Raji (cell line): Measurements from ENCODE around the gene STARD9.

Experiments
- POLR2A ChIP-seq: IDR thresholded peaks from 2 replicates; pipeline ENCODE4 v1.6.1; 2011; ENCODE audit warnings: low read depth, low read length, control low read depth; ENCODE audit not compliant: insufficient read depth

The STARD9 gene

DNA sequence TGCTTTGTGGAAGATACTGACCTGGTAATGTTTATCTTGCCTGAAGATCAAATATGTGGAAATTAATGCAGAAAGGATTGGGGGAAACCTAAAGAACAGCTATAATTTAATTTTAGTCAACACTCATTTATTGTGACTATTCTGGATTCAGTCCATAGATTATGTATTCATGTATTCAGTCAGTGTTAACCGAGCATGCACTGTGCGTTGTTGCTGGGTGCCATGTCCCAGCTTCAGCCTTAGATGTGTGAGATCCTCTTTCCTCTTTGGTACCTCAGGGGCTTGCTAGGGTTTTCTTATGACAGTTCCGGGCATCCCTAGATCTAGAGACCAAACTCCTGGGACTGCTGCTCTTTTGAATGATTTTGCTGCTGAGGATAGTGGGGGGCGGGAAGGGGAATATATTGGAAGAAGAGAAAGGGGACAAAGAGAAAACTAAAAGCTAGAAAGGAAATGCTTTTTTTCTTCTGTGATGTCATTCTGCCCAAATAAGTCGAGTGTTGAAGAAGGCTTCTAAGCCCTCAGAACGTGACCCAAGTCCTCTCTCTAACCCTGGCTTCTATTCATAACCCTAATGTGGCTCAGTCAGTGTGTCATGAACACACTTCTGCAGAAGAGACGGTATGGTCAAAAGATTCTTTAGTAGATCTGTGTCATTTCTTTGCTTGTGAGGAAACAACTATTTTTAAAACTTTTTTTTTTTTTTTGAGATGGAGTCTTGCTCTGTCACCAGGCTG lies 33.5 kb downstream of the STARD9 start:
- TF ChIP-seq POLR2A = no peak

DNA sequence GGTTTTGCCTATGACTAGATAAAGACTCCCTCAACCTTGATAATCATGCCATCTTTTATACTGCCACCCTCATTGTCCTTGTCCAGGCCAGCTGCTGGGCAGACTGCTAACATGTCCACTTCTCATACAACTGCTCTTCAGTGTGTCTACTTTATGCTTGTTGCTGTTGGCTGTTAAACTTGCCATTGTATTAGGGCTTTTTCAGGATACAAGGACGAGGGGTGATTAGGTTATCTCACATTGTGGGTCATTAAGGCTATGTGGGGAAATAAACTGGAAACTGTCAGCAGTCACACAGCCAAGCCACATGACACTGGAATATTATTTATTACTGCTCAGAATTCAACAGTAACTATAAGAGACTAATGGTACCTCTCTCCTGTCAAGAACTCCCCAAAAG lies 36.1 kb downstream of the STARD9 start:
- TF ChIP-seq POLR2A = no peak

DNA sequence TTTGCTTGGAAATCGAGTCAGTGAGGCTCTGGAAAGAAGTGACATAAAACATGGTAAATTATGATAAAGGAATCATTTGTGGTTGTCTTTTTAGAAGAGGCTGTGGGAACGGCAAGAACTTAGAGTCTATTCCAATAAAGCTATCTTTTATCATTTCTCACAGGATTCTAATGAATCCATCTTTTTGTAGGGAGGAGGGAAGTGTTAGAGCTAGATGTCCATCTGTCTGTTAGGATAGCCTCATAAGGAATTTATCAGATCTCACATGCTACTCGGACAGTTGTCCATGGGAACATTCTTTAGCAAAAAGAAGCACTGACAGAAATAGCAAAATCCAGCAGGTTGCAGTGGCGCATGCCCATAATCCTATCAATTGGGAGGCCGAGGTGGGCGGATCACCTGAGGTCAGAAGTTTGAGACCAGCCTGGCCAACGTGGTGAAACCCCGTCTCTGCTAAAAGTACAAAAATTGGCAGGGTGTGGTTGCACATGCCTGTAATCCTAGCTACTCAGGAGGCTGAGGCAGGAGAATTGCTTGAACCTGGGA lies 37.0 kb downstream of the STARD9 start:
- no peak for TF ChIP-seq POLR2A

DNA sequence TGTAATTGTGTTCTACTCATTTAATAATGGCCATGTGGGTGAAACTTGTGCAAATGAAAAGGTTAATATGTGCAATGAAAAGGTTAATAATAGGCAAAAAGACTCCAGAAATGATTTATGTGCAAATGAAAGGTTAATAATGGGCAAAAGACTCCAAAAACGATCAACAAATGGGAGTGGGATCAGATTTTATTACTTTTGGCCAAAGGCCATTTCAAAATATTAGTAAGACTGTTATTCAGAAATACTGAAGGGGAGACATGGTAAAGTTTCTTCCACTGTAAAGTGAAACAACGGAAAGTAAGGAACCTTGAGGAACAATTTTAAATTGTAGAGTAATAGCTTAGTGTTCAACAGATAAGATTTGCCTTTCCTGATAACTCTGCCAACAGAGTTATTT lies 40.7 kb downstream of the STARD9 start:
- no peak for TF ChIP-seq POLR2A

DNA sequence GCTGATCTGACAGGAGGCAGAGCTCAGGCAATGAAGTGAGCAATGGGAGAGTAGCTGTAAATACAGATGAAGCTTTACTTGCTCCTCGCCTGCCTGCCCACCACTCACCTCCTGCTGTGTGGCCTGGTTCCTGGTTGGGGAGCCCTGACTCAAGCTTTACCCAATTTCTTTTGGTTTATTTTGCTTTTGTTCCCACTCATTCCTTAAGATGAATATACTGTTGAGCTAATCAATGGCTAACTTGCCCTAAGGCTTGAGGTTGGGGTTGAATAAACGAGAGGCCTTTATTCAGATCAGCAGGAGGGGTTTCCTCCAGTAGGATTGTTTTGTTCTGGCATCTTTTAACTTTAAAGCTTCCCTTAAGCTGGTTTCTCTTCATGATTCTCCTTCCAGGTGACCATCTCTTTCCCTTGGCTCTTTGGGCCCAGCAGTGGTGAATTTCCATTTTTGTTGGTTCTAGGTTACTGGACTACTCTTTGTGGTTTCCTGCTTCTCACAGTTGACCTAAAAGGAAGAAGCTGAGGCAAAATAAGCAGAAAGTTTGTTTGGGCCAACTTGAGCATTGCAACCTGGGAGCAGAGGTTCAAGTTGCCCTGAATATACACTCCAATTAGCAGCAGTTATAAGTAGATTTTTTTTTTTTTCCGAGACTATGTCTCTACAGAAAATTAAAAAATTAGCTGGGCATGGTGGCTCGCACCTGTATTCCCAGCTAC lies 44.4 kb downstream of the STARD9 start:
- TF ChIP-seq POLR2A = no peak

DNA sequence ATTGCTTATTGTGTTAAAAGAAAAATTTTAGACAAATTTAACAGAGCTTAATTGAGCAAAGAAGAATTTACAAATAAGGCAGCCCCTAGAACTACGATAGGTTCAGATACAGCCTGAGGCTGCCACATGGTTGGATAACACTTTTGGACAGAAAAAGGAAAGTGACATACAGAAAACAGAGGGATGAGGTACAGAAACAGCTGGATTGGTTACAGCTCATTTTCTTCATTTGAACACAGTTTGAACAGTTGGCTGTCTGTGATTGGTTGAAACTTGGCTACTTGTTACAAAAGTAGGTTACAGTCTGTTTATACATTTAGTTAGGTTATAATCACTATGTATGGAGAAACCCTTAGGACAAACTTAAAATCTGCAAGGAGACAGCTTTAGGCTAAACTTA lies 46.0 kb downstream of the STARD9 start:
- no peak for TF ChIP-seq POLR2A

DNA sequence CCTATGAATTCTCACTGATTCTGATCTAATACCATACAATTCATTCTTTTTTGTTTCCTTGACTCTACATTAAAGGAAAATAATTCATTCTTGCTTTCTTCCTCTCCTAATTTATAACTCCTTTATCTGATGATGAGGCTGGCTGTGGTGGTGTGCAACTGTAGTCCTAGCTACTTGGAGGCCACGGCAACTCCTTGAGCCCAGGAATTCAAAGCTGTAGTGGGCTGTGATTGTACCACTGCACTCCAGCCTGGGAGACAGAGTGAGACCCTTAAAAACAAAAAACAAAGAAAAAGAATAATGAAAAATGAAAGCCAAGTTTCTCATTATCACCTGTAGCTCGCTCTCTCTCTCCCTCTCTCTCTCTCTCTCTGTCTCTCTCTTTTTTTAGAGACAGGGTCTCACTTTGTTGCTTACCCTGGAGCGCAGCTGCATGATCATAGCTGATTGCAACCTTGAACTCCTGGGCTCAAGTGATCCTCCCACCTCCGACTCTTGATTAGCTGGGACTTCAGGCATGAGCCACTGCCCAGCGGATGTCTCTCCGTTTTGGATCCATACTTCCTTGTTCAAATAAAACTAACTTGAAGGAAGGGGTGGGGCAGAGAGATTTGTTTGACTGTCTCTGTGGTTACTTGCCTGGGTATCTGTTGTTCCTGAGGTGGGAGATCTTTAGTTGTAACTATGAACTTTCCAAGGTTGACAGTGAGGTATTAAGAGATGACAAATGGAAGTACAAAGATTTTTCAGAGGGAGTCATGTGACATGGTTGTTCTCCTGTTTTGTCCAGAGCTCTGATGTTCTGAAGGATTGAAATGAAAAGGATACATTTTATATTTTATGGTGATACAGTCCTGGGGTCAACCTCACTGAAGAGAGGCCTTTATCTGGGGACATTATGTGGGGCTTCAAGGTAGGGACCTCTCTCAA lies 46.9 kb downstream of the STARD9 start:
- TF ChIP-seq POLR2A = no peak

DNA sequence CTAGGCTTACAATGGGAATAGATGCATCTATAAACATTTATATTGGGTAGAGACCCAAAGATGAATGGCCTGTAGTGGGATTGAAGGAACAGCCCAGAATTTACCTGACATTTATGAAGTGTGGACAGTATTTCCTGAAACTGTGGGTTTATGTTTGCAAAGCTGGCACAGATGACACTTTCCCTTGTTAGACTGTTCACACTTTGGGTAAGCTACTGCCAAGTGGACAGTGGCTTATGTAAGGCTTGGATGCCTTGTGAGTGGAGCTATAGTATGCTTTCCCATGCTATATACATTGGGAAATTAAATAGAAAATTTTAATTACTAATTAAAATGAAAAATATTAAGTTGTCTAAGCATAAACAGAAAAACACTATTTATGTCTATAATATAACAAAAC lies 48.5 kb downstream of the STARD9 start:
- no peak for TF ChIP-seq POLR2A

DNA sequence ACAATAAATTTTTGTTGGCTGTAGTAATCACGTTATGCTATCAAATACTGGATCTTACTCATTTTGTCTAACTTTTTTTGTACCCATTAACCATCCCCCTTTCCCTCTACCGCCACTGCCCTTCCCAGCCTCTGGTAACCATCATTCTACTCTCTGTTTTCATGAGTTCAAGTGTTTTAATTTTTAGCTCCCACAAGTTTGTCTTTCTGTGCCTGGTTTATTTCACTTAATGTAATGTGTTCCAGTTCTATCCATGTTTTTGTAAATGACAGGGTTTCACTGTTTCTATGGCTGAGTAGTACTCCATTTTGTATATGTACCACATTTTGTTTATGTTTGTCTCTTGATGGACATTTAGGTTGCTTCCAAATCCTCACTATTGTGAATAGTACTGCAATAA lies 52.1 kb downstream of the STARD9 start:
- no peak for TF ChIP-seq POLR2A

DNA sequence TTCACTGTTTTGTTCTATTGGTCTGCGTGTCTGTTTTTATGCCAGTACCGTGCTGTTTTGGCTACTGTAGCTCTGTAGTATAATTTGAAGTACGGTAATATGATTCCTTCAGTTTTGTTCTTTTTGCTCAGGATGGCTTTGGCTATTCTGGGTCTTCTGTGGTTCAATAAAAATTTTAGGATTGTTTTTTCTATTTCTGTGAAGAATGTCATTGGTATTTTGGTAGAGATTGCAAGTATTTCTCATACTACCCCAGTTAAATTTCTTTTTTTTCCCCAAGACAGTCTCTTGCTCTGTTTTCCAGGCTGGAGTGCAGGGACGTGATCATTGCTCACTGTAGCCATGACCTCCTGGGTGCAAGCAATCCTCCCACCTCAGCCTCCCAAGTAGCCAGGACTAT lies 53.4 kb downstream of the STARD9 start:
- TF ChIP-seq POLR2A = no peak

DNA sequence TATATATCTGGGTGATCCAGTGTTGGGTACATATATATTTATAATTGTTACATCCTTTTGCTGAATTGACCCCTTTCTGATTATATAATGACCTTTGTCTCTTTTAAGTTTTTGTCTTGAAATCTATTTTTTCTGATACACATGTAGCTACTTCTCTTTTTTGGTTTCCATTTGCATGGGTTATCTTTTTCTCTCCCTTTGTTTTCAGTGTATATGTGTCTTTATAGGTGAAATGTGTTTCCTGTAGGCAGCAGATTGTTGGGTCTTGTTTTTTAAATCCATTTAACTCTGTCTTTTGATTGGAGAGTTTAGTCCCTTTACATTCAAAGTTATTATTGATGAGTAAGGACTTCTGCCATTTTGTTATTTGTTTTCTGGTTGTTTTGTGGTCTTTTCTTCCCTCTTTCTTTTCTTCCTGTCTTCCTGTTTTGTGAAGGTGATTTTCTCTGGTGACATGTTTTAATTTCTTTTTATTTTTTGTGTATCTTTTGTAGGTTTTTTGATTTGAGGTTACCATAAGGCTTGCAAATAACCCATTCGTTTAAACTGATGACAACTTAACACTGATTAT lies 56.8 kb downstream of the STARD9 start:
- TF ChIP-seq POLR2A = no peak

DNA sequence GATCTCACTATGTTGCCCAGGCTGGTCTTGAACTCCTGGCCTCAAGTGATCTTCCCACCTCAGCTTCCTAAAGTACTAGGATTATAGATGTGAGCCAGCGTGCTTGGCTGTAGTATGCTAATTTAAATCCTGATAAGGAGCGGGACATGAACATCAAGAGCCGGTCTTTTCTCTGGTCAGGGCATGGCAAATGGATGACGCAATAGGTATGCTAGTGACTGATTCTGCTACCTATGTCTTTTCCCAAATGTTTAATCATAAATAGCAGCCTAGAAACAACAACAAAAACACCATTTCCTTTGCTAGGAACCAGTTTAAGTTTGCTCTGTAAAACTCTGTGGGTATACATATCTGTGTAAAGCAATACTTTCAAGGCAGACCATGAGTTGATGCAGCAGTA lies 64.7 kb downstream of the STARD9 start:
- TF ChIP-seq POLR2A = no peak

DNA sequence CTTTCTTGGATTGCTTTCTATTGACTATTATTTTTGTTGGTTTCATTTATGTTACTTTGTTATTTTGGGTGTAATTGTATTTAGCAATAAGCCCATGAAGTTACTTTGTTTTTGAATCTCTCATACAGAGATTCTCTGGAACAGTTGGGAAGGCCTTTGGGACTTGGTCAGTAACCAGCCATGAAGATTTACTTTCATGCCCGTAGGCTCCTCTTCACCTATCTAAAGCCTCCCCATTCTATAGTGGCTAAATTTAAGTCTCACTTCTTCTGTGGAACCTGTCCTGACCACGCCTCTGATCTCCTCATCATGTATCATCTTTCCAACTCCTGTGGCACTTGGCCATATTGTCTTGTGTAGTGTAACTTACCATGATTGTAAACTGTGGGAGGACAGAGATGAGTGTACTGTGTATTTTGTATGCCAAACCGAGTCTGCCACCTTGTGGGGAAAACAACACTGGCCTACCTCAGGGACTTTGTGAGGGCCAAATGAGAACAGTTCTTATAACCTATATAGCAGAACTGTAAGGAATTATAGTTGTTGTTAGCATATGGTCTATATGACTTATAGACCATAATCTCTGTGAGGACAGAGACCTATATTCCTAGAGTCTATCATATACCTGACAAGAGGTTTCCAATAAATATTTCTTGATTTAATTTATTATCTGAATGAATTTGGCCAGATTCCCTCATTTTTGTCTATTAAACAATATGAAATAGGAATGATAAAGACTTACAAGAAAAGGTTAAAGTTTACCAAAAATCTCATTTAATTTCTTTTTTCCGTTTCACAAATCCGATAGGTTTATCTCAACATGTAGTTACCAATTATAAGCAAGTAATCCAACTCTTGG lies 75.0 kb downstream of the STARD9 start:
- no peak for TF ChIP-seq POLR2A

DNA sequence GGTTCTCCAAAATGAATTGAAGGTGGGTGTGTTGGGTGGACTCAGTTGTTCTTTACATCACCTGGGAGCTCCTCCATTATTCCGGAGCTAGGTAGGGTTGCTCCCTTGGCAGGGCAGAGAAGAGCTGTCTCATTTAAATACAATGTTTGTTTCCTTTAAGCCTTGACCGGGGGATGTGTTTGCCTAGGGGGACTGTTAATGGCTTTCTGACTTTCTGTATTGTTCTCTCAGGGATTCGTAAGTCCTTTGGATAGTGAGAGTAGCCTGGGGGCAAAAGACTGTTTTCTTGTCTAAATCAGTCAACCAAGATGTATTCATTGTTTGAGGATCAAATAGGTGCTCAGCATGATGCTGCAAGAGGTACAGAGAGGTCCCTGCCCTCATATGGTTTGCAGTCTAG lies 90.4 kb downstream of the STARD9 start:
- TF ChIP-seq POLR2A = no peak

DNA sequence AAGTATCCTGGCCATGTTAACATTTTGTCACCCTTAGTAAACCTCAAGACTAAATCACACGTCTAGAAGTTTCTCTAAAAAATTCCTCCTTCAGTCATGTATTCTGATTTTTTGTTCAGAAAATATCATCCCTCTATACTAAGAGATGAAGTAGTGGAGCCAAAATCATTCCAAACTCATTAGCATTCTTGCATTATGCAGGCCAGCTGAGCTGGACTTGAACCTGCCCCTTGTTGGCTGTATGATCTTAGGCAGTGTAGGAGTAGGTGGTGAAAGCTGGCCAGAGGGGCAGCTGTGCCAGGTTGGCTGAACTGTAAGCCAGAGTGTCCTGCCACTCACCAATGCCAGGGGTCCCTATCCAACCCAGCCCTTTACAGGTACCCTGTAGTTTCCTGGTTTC lies 92.4 kb downstream of the STARD9 start:
- no peak for TF ChIP-seq POLR2A

DNA sequence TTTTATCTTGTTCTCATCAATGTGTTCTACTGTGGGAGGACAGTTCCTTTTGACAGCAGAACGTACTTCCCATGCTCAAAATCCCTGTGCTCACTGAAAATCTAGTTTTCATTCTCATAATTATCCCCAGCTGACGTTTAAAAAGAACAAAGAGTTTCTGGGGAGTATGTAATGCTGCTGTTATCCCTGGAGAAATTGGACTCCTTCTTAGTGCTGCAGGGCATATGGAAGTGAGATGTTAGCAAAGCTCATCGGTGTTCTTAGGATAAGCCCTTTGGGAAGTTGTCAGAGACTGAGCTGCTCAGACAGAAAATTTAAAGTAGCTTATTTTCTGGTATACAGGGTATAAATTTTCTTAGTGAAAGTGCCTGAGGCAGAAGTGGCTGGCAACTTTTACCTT lies 95.0 kb downstream of the STARD9 start:
- no peak for TF ChIP-seq POLR2A
